ENCODE data around the gene LCN2. TPM values are rescaled to one million over a fixed set of nuclear protein-coding genes. Genes with fewer than 3 reads are reported as not detected.

The LCN2 gene
- polyA plus RNA-seq, 3 donors from 2014 or later, result 0.44 to 0.66 TPM; not detected in 1

Other genes starting within 250 kb of the LCN2 start
- 10 to 100 TPM; 84.0 to 97.8 (median 94.1) TPM for gene ST6GALNAC6, start 249.8 kb upstream of the LCN2 start, polyA plus RNA-seq
- 10 to 100 TPM in 1 of 3 donors, 1 to 10 TPM in 2; 8.7 to 20.1 (median 9.1) TPM for gene ST6GALNAC4, start 232.4 kb upstream of the LCN2 start, polyA plus RNA-seq
- gene PIP5KL1, start 218.7 kb upstream of the LCN2 start, polyA plus RNA-seq, result under 1 TPM in 2 of 3 donors, not detected in 1; 0.14 to 0.18 TPM
- 10 to 100 TPM; 48.0 to 79.7 (median 59.8) TPM for gene DPM2, start 211.6 kb upstream of the LCN2 start, polyA plus RNA-seq
- 10 to 100 TPM in 2 of 3 donors, 1 to 10 TPM in 1; 7.6 to 19.6 (median 14.7) TPM for gene EEIG1, start 168.5 kb upstream of the LCN2 start, polyA plus RNA-seq
- gene NAIF1, start 82.1 kb upstream of the LCN2 start, polyA plus RNA-seq, result 10 to 100 TPM in 2 of 3 donors, 1 to 10 TPM in 1; 5.1 to 17.2 (median 10.5) TPM
- 1 to 10 TPM; 2.8 to 8.8 (median 4.9) TPM for gene SLC25A25, start 81.2 kb upstream of the LCN2 start, polyA plus RNA-seq
- gene PTGES2, start 21.7 kb upstream of the LCN2 start, polyA plus RNA-seq, result 10 to 100 TPM; 31.4 to 60.9 (median 56.6) TPM
- gene BBLN, start 10.8 kb downstream of the LCN2 start, polyA plus RNA-seq, result 100 to 1,000 TPM; 115 to 194 (median 182) TPM
- 10 to 100 TPM in 1 of 3 donors, 1 to 10 TPM in 2; 4.4 to 36.4 (median 9.1) TPM for gene CIZ1, start 42.1 kb downstream of the LCN2 start, polyA plus RNA-seq
- gene DNM1, start 53.9 kb downstream of the LCN2 start, polyA plus RNA-seq, result under 1 TPM in 2 of 3 donors, not detected in 1; 0.32 to 0.47 TPM
- 10 to 100 TPM in 1 of 3 donors, 1 to 10 TPM in 2; 4.3 to 11.7 (median 4.9) TPM for gene GOLGA2, start 126.6 kb downstream of the LCN2 start, polyA plus RNA-seq
- 10 to 100 TPM; 20.9 to 23.3 (median 21.5) TPM for gene SWI5, start 126.8 kb downstream of the LCN2 start, polyA plus RNA-seq
- gene TRUB2, start 173.0 kb downstream of the LCN2 start, polyA plus RNA-seq, result 10 to 100 TPM; 19.9 to 32.0 (median 25.7) TPM
- gene COQ4, start 173.4 kb downstream of the LCN2 start, polyA plus RNA-seq, result 10 to 100 TPM; 34.1 to 52.3 (median 44.1) TPM
- gene SLC27A4, start 191.1 kb downstream of the LCN2 start, polyA plus RNA-seq, result 10 to 100 TPM in 1 of 3 donors, 1 to 10 TPM in 2; 5.9 to 12.7 (median 7.4) TPM
- gene URM1, start 221.9 kb downstream of the LCN2 start, polyA plus RNA-seq, result 10 to 100 TPM; 52.6 to 70.1 (median 61.5) TPM